Islet of Langerhans (tissue), 1 donor: ENCODE data around the gene ISOC2.

Source experiments
- FAIRE-seq: peaks from one replicate; lab custom pipeline; 2011; peaks lifted over from hg19 to GRCh38; lab: Jason Lieb, UNC

Gene ISOC2

DNA sequence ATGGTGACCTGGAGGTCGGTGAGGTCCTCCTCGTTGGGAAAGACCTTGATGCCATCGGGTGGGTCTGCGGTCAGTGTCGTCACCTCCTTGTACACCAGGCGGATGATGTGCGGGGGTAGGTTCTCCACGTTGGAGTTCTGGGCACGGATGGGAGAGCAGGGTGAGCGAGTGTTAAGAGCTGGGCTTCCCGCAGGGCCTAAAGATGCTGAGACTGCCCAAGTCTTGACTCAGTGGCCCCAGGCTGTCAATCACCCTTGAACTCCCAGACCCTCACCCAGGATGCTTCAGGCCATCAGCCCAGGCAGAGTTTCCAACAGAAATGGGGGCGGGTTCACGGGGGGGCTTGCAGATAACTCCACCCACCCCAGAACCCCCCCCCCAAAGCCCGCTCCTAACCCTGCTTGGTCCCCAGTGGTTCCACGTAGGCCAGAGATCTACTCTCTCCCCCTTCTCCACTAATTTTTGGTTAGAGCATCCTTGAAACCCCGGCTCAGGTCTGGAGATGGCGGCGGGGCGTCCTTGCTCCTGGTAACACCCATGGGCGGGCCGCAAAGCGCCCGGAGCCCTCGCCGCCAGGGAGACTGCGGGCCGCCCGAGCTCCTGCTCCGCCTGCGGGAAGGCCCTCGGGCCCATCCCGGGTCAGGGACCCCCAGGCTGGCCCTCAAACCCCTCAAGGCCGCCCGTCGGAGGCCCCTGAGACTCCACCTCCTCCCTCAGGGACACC is 54.5 kb downstream of the ISOC2 start:
- no peak for FAIRE-seq

DNA sequence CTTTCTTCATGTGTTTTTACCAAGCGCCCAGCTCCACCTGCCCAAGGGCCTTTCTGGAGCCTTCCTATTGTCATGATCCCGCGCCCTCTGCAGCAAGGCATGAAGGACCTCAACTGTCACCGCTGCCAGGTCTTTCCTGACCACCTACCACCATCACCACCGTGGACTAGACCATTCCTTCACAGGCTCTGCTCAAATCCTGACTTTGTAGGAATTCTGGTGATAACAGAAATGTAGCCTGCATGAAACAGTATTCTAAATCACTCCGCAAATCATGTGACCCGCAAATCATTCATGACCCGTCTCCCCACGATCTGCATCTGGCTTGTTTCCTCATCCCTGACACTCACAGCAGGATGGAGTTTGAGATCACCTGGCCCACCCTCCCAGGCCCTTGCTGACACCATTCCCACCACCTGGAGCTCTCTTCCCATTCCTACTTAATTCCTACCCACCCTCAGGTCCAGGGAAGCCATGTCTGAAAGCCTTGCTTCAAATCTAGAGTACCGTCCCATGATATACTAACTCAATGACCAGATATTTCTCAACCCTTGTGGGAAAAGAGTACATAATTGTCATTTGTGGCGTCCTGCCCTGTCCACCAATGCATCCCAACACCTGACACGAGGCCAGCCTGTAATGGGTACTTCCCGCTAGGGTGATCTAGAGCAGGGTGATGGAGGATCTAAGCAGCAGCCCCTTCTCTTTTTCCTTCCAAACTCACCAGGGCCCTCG is 55.2 kb downstream of the ISOC2 start:
- FAIRE-seq = no peak

DNA sequence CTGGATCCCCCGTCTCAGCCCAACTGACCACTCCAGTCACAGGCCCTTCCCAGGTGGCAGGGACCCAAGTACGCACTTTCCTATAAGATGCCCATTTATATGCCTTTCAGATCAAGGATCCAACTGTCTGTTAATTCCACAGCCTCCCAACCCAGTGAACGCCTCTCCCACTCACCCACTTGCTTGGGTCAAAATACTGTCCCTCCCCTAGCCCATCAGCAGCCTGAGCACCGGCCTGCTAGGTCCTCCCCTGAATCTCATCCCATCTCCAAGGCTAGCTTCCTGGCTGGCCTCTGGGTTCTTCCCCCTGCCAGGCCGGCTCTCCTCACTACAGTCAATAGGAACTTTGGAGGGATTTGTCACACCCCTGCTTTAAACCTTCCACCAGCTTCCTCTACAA is 55.8 kb downstream of the ISOC2 start:
- FAIRE-seq = no peak
